Thymus (tissue), 11 donors: ENCODE results near the gene SPOCK1. TPM values are rescaled to one million over a fixed set of nuclear protein-coding genes. Genes with fewer than 3 reads are reported as not detected.

Experiments used
- DNase-seq, 9 donors: peaks; one replicate each; pipeline ENCODE4 v3.0.0-alpha.2; 2013; ENCODE audit warnings: low spot score in 9 of 9, low read depth in 6 of 9, missing footprints in 1 of 9
- H3K27ac ChIP-seq, 2 donors: one replicate each; pipeline ENCODE4 v1.5.1; 2013; ENCODE audit warnings: control low read depth in 1 of 2, low read depth in 1 of 2, low read length in 1 of 2, mild to moderate bottlenecking in 1 of 2, moderate library complexity in 1 of 2
- H3K27me3 ChIP-seq, 2 donors: one replicate each; pipeline ENCODE4 v1.5.1; 2013; ENCODE audit warnings: low read length in 1 of 2; ENCODE audit not compliant: control insufficient read depth in 2 of 2, insufficient read depth in 1 of 2
- H3K36me3 ChIP-seq, 2 donors: one replicate each; pipeline ENCODE4 v1.5.1; 2013; ENCODE audit warnings: low read length in 1 of 2, mild to moderate bottlenecking in 1 of 2, moderate library complexity in 1 of 2; ENCODE audit not compliant: control insufficient read depth in 2 of 2, insufficient read depth in 2 of 2
- H3K4me1 ChIP-seq, 2 donors: one replicate each; pipeline ENCODE4 v1.5.1; 2013; ENCODE audit warnings: low read length in 2 of 2; ENCODE audit not compliant: control insufficient read depth in 2 of 2, insufficient read depth in 2 of 2
- H3K4me3 ChIP-seq, 2 donors: one replicate each; pipeline ENCODE4 v1.5.1; 2013; ENCODE audit warnings: low read length in 2 of 2, control low read depth in 1 of 2, mild to moderate bottlenecking in 1 of 2
- H3K9me3 ChIP-seq, 2 donors: one replicate each; pipeline ENCODE4 v1.5.1; 2013; ENCODE audit warnings: low read length in 1 of 2, mild to moderate bottlenecking in 1 of 2; ENCODE audit not compliant: control insufficient read depth in 2 of 2, insufficient read depth in 1 of 2
- WGBS: extraction: QIAGEN DNeasy Blood & Tissue Kit; methylation state at CpG from one replicate; pipeline ENCODE4 v1.1.7; 2013; 5-methylcytosine and 5-hydroxymethylcytosine counted together
- polyA plus RNA-seq: library from polyadenylated mRNA; stranded (reverse); fragments of 200-250 nt; gene quantifications from one replicate; pipeline ENCODE4 v1.2.3, GENCODE V29; 2013
- total RNA-seq: library from RNA; stranded (reverse); fragments of 120-200 nt; gene quantifications from one replicate; pipeline ENCODE4 v1.2.4, GENCODE V29; 2013
- donor health status: healthy.

SPOCK1 gene
- total and polyA plus RNA-seq, 2 donors = 3.7 to 8.6 TPM

GRCh38 chr5:137176126-137176525 is 323.0 kb downstream of the SPOCK1 start:
- no peak overlapping the region for H3K4me3 ChIP-seq
- H3K4me1 ChIP-seq = no peaks in the 10 kb centered on the region
- no peaks in the 10 kb centered on the region for H3K9me3 ChIP-seq
- no peak for DNase-seq
- WGBS = 95% methylated on average over 2 of the region's 2 CpGs
- H3K27ac ChIP-seq = no peak overlapping the region
- H3K27me3 ChIP-seq = no peaks in the 10 kb centered on the region
- H3K36me3 ChIP-seq = no peaks in the 10 kb centered on the region

GRCh38 chr5:137174196-137174595 is 324.9 kb downstream of the SPOCK1 start:
- WGBS = 83% methylated on average over 3 of the region's 3 CpGs
- Histone ChIP-seq H3K36me3 (no peaks in the 10 kb centered on the region), H3K4me1 (no peaks in the 10 kb centered on the region), H3K4me3 (no peak overlapping the region), H3K27me3 (no peaks in the 10 kb centered on the region), H3K27ac (no peak overlapping the region), H3K9me3 (no peaks in the 10 kb centered on the region)
- no peak for DNase-seq

DNA sequence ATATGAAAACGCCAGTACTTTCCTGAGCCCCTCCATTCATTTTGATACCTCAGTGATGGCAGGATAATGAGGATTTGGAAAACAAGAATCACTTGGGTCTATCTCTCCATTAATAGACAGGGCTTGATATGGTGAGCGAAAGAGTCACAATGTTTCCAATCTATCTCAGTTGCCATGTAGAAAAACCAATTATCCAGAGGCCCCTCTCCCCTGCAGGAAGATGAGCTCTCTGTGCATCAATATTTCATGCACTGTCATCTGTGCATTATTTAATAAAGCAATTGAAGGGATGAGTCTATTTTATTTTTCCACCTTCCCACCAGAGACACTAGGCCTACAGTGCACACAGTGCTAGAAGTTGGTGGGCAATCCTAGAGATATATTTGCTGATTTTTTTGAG is 326.9 kb downstream of the SPOCK1 start:
- 94% methylated on average over 2 of the region's 2 CpGs for WGBS
- no peak overlapping the region for H3K27ac ChIP-seq
- no peaks in the 10 kb centered on the region for H3K4me1 ChIP-seq
- no peaks in the 10 kb centered on the region for H3K36me3 ChIP-seq
- no peaks in the 10 kb centered on the region for H3K9me3 ChIP-seq
- no peak for DNase-seq
- no peak overlapping the region for H3K4me3 ChIP-seq
- H3K27me3 ChIP-seq = no peaks in the 10 kb centered on the region

- no peaks in the 10 kb centered on the region for H3K36me3 ChIP-seq
- no peak overlapping the region for H3K27ac ChIP-seq
- H3K9me3 ChIP-seq = no peaks in the 10 kb centered on the region
- no peak overlapping the region for H3K4me3 ChIP-seq
- no peaks in the 10 kb centered on the region for H3K4me1 ChIP-seq
- H3K27me3 ChIP-seq = no peaks in the 10 kb centered on the region
- DNase-seq = no peak
These were observed 331.9 kb downstream of the SPOCK1 start for GRCh38 chr5:137167187-137167586.

GRCh38 chr5:137164961-137165360 is 334.2 kb downstream of the SPOCK1 start:
- 86% methylated on average over 1 of the region's 1 CpG for WGBS
- no peaks in the 10 kb centered on the region for H3K4me1 ChIP-seq
- H3K36me3 ChIP-seq = no peaks in the 10 kb centered on the region
- no peak overlapping the region for H3K27ac ChIP-seq
- H3K4me3 ChIP-seq = no peak overlapping the region
- no peaks in the 10 kb centered on the region for H3K27me3 ChIP-seq
- DNase-seq = no peak
- no peaks in the 10 kb centered on the region for H3K9me3 ChIP-seq

- Histone ChIP-seq H3K27ac (no peak overlapping the region), H3K4me3 (no peak overlapping the region), H3K9me3 (no peaks in the 10 kb centered on the region), H3K36me3 (no peaks in the 10 kb centered on the region), H3K4me1 (no peaks in the 10 kb centered on the region), H3K27me3 (no peaks in the 10 kb centered on the region)
- WGBS = 88% methylated on average over 1 of the region's 1 CpG
- no peak for DNase-seq
These were observed 334.6 kb downstream of the SPOCK1 start for GRCh38 chr5:137164536-137164935.

DNA sequence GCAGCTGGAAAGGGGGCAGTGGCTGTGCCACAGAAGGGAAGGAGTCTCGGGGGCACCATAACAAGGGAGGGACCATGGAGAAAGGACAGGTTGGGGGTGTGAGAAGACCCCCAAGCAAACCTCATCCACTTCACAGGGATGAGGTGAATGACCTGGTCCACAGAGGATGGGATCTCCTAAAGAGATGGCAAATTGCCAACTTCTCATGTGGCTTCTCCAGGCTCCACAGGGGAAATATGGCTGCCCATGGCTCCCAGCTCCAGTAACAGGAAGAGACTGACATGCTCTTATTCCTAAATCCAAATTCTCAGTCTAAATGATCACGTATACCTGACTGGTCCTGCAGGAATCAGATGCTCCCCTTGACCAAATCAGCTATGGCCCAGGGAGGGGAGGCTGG is 340.4 kb downstream of the SPOCK1 start:
- no peak for DNase-seq
- no peak overlapping the region for H3K4me3 ChIP-seq
- no peak overlapping the region for H3K27ac ChIP-seq
- no peaks in the 10 kb centered on the region for H3K27me3 ChIP-seq
- 97% methylated on average over 2 of the region's 2 CpGs for WGBS
- H3K9me3 ChIP-seq = no peaks in the 10 kb centered on the region
- no peaks in the 10 kb centered on the region for H3K36me3 ChIP-seq
- H3K4me1 ChIP-seq = no peaks in the 10 kb centered on the region

GRCh38 chr5:137156180-137156579 is 342.9 kb downstream of the SPOCK1 start:
- DNase-seq = no peak
- H3K4me1 ChIP-seq = no peaks in the 10 kb centered on the region
- WGBS = 90% methylated on average over 4 of the region's 4 CpGs

DNA sequence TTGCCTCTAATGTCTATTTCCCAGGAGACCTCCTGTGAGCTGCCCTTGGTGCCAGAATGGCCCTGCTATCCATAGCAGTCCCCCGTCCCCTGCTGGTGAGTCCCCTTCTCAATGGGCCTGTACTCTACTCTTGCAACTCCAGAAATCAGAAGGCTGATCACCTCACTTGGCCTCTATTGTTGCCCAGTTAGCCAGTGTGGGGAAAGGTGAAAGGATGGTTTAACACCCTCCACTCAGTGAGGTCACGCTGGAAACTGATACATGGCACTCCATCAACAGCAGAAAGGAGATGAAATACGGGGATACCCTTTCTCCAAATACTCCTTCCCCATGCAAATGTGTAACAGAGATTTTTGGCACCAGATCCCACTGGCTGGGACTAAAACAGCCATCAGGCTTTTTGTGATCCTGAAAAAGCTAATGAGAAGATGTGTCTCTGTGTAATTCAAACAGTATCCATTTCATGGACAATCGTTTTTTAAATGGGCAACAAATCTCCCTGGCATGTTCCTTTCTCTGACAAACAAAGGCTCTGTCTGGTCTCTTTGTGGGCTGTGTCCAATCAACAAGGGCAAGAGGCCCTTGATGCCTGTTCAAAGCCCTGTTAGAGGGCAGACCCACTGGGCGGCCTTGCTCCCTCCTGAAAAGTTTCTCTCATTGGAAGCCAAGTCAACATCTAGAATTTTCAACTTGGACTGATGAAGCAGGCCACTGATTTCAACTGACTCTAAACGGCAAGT is 343.7 kb downstream of the SPOCK1 start:
- Histone ChIP-seq H3K27me3 (no peaks in the 10 kb centered on the region), H3K4me1 (no peaks in the 10 kb centered on the region), H3K36me3 (no peaks in the 10 kb centered on the region), H3K4me3 (no peak overlapping the region), H3K9me3 (no peaks in the 10 kb centered on the region), H3K27ac (no peak overlapping the region)
- DNase-seq = no peak
- 86% methylated on average over 6 of the region's 6 CpGs for WGBS

More at GRCh38 chr5:137156180-137156579, 342.9 kb downstream of the SPOCK1 start:
- Histone ChIP-seq H3K4me3 (no peak overlapping the region), H3K27ac (no peak overlapping the region), H3K9me3 (no peaks in the 10 kb centered on the region), H3K36me3 (no peaks in the 10 kb centered on the region), H3K27me3 (no peaks in the 10 kb centered on the region)
